ENCODE results near the gene GLDC. TPM values are rescaled to one million over a fixed set of nuclear protein-coding genes. Genes with fewer than 3 reads are reported as not detected.
"Not testable (repeated sequence)": the region's sequence is repeated elsewhere in the genome, so short reads cannot be mapped to it uniquely, and the experiment has no call there.

Gene GLDC
- not detected for total RNA-seq

- H3K27me3 Mint-ChIP-seq: peaks cover 84% of the 10 kb centered on the region
- DNase-seq (peak; percentile 43), ATAC-seq (ENCODE audit: low read depth) (peak; percentile 72)
- H3K36me3 Mint-ChIP-seq: no peaks in the 10 kb centered on the region
- no peak within 1 kb of the TSS for H3K27ac Mint-ChIP-seq
- no peaks in the 10 kb centered on the region for H3K9me3 Mint-ChIP-seq
- peaks cover 12% of the 10 kb centered on the region for H3K4me1 Mint-ChIP-seq
- POLR2A ChIA-PET: interaction anchor here (1.0 kb wide), 1 partner anchor 36 kb away, joined by 3 read pairs; no protein-coding TSS in a partner anchor
- peak within 1 kb of the TSS; percentile 69 for H3K4me3 Mint-ChIP-seq
Observed at GRCh38 chr9:6645355-6646292, at the start of gene GLDC. TSS of gene GLDC (minus strand) at chr9:6645729. CDS start at chr9:6645499, 230 bp downstream.

GRCh38 chr9:6692881-6693361 lies 47.4 kb upstream of the GLDC start:
- H3K4me3 Mint-ChIP-seq: no peak overlapping the region
- no peaks in the 10 kb centered on the region for H3K27me3 Mint-ChIP-seq
- H3K27ac Mint-ChIP-seq: no peak overlapping the region
- ATAC-seq (ENCODE audit: low read depth): no peak
- no peak for DNase-seq
- H3K4me1 Mint-ChIP-seq: peaks cover 6% of the 10 kb centered on the region
- no peaks in the 10 kb centered on the region for H3K9me3 Mint-ChIP-seq
- no peaks in the 10 kb centered on the region for H3K36me3 Mint-ChIP-seq
- POLR2A ChIA-PET: interaction anchor here (1.0 kb wide), 1 partner anchor 23 kb away, joined by 3 read pairs; no protein-coding TSS in a partner anchor

GRCh38 chr9:6692433-6692832 lies 46.9 kb upstream of the GLDC start:
- Mint-ChIP-seq H3K4me3 (no peak overlapping the region), H3K36me3 (no peaks in the 10 kb centered on the region), H3K27ac (no peak overlapping the region), H3K27me3 (no peaks in the 10 kb centered on the region), H3K4me1 (peaks cover 6% of the 10 kb centered on the region), H3K9me3 (no peaks in the 10 kb centered on the region)
- DNase-seq (no peak), ATAC-seq (ENCODE audit: low read depth) (no peak)
- POLR2A ChIA-PET: interaction anchor here (1.0 kb wide), 1 partner anchor 23 kb away, joined by 3 read pairs; no protein-coding TSS in a partner anchor

DNA sequence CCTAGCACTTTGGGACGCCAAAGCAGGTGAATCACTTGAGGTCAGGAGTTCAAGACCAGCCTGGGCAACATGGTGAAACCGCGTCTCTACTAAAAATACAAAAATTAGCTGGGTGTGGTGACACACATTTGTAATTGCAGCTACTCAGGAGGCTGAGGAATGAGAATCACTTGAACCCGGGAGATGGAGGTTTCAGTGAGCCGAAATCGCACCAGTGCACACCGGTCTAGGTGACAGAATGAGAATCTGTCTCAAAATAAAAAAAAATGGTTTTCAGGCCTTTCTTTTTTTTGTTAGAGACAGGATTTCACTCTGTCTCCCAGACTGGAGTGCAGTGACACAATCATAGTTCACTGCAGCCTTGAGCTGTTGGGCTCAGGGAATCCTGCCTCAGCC lies 45.1 kb upstream of the GLDC start:
- H3K27ac Mint-ChIP-seq; ATAC-seq (ENCODE audit: low read depth); DNase-seq; H3K36me3 Mint-ChIP-seq; H3K9me3 Mint-ChIP-seq; H3K4me3 Mint-ChIP-seq; POLR2A ChIA-PET; H3K27me3 Mint-ChIP-seq; H3K4me1 Mint-ChIP-seq: not testable (repeated sequence)

GRCh38 chr9:6689893-6690674 lies 44.6 kb upstream of the GLDC start:
- Mint-ChIP-seq H3K36me3 (no peaks in the 10 kb centered on the region), H3K4me3 (no peak overlapping the region), H3K4me1 (peaks cover 6% of the 10 kb centered on the region), H3K9me3 (no peaks in the 10 kb centered on the region), H3K27me3 (no peaks in the 10 kb centered on the region), H3K27ac (no peak overlapping the region)
- POLR2A ChIA-PET: interaction anchor here (1.1 kb wide), 1 partner anchor 8 kb away, joined by 4 read pairs; no protein-coding TSS in a partner anchor
- no peak for DNase-seq
- ATAC-seq (ENCODE audit: low read depth): no peak

- Mint-ChIP-seq H3K4me3 (no peak overlapping the region), H3K27me3 (no peaks in the 10 kb centered on the region), H3K27ac (no peak overlapping the region), H3K36me3 (peaks cover 2% of the 10 kb centered on the region), H3K4me1 (peaks cover 18% of the 10 kb centered on the region), H3K9me3 (no peaks in the 10 kb centered on the region)
- ATAC-seq (ENCODE audit: low read depth) (no peak), DNase-seq (no peak)
- POLR2A ChIA-PET: interaction anchor here (0.6 to 1.5 kb wide), 2 partner anchors 16 to 92 kb away, joined by 3 to 9 read pairs; no protein-coding TSS in a partner anchor
Observed at GRCh38 chr9:6687180-6687579, 41.7 kb upstream of the GLDC start.

GRCh38 chr9:6686396-6686795 lies 40.9 kb upstream of the GLDC start:
- no peak for ATAC-seq (ENCODE audit: low read depth)
- Mint-ChIP-seq H3K4me3 (no peak overlapping the region), H3K27me3 (no peaks in the 10 kb centered on the region), H3K27ac (no peak overlapping the region), H3K9me3 (no peaks in the 10 kb centered on the region), H3K36me3 (peaks cover 2% of the 10 kb centered on the region), H3K4me1 (peaks cover 18% of the 10 kb centered on the region)
- POLR2A ChIA-PET: interaction anchor here (1.3 to 1.5 kb wide), 2 partner anchors 17 to 18 kb away, joined by 3 to 9 read pairs; no protein-coding TSS in a partner anchor
- no peak for DNase-seq

GRCh38 chr9:6681957-6682501 lies 36.5 kb upstream of the GLDC start:
- DNase-seq (no peak), ATAC-seq (ENCODE audit: low read depth) (peak; percentile 0)
- Mint-ChIP-seq H3K9me3 (no peaks in the 10 kb centered on the region), H3K4me1 (peaks cover 17% of the 10 kb centered on the region), H3K36me3 (peaks cover 2% of the 10 kb centered on the region), H3K4me3 (peak overlapping the region; percentile 91), H3K27ac (peak overlapping the region; percentile 99), H3K27me3 (no peaks in the 10 kb centered on the region)
- POLR2A ChIA-PET: interaction anchor here (0.7 to 3.2 kb wide), 12 partner anchors 8 to 515 kb away, joined by 3 to 55 read pairs (median 4); partner anchors contain the start of genes GLDC, KDM4C and UHRF2

DNA sequence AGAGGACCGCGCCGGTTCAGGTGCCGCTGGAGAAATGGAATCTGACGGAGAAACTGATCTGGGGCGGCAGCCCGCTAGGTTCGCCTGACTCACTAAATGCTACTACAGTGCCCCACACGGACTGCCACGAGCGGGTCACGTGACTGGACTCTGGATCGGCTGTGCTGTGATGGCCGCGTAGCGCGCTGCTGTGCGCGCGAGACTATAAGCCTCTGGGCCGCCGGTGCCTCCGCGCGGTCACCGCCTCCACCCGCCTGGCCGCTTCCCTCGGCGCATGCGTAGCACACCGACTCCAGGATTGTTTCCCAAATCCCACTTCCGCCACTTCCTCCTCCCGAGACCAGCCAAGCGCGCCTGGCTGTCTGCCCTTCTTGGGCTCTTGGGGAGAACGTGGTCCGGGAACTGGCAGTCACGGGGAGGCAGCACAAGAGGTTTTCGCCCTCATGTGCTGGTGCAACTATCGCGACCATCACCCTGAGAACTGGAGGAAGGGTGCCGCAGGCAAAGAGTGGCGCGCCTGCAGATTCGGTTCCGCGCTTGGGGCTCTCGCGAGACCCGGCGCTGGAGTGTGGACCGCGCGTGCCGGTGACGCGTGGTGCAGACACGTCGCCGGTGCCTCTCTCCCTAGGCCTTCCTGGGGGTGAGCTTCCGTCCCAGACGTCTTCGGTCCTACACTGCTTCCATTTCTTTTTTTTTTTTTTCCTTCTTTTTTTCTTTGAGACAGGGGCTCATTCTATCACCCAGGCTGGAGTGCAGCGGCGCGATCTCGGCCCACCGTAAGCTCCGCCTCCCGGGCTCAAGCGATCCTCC lies 35.8 kb upstream of the GLDC start:
- Mint-ChIP-seq H3K27ac (peak overlapping the region; percentile 99), H3K36me3 (peaks cover 2% of the 10 kb centered on the region), H3K27me3 (no peaks in the 10 kb centered on the region), H3K4me3 (peak overlapping the region; percentile 91), H3K4me1 (peaks cover 17% of the 10 kb centered on the region), H3K9me3 (no peaks in the 10 kb centered on the region)
- POLR2A ChIA-PET: interaction anchor here (0.7 to 3.2 kb wide), 14 partner anchors 8 to 514 kb away, joined by 3 to 55 read pairs (median 4); partner anchors contain the start of genes GLDC, KDM4C and UHRF2
- DNase-seq (peak; percentile 90), ATAC-seq (ENCODE audit: low read depth) (peak; percentile 92)

GRCh38 chr9:6680797-6681146 lies 35.2 kb upstream of the GLDC start:
- Mint-ChIP-seq H3K27me3 (no peaks in the 10 kb centered on the region), H3K4me3 (peak overlapping the region; percentile 91), H3K27ac (peak overlapping the region; percentile 99), H3K36me3 (peaks cover 2% of the 10 kb centered on the region), H3K9me3 (no peaks in the 10 kb centered on the region), H3K4me1 (peaks cover 17% of the 10 kb centered on the region)
- DNase-seq: no peak
- ATAC-seq (ENCODE audit: low read depth): peak; percentile 46
- POLR2A ChIA-PET: interaction anchor here (0.6 to 3.2 kb wide), 7 partner anchors 23 to 389 kb away, joined by 3 to 55 read pairs (median 17); partner anchors contain the start of genes KDM4C and UHRF2

GRCh38 chr9:6677803-6678202 lies 32.3 kb upstream of the GLDC start:
- Mint-ChIP-seq H3K4me3 (no peak overlapping the region), H3K27me3 (no peaks in the 10 kb centered on the region), H3K27ac (no peak overlapping the region), H3K4me1 (peaks cover 6% of the 10 kb centered on the region), H3K9me3 (no peaks in the 10 kb centered on the region), H3K36me3 (no peaks in the 10 kb centered on the region)
- DNase-seq: no peak
- POLR2A ChIA-PET: no interaction called here
- no peak for ATAC-seq (ENCODE audit: low read depth)

DNA sequence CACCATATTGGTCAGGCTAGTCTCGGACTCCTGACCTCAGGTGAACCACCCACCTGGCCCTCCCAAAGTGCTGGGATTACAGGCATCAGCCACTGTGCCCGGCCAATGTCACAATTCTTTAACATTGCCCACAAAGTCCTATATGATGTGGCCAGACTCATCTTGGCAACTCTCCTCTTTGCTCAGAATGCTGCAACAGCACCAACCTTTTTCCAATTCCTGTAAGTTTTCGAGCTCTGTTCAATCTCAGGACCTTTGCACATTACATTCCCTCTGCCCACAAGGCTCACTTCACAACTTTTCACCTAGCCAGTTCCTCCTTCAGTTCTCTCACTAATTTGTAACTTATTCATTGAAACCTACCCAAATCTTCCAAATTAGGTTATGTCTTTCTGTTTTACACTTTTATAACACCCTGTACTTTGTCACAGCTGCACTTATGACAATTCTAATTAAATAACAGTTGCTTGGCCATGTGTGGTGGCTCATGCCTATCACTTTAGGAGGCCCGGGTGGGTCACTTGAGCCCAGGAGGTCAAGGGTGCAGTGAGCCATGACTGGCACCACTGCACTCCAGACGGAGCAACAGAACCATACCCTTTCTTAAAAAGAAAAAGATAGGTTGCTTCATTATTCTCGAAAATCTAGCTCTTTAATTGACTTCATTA lies 30.9 kb upstream of the GLDC start:
- Mint-ChIP-seq H3K27ac (no peak overlapping the region), H3K9me3 (no peaks in the 10 kb centered on the region), H3K4me3 (no peak overlapping the region), H3K4me1 (peaks cover 5% of the 10 kb centered on the region), H3K36me3 (no peaks in the 10 kb centered on the region), H3K27me3 (no peaks in the 10 kb centered on the region)
- no peak for DNase-seq
- ATAC-seq (ENCODE audit: low read depth): no peak
- POLR2A ChIA-PET: interaction anchor here (0.7 kb wide), 1 partner anchor 80 kb away, joined by 3 read pairs; no protein-coding TSS in a partner anchor
